Activated B cell treated with CpG ODN at 0.5 μM for 24 hours (primary cell): ENCODE data around the gene SOAT1. TPM values are rescaled to one million over a fixed set of nuclear protein-coding genes. Genes with fewer than 3 reads are reported as not detected.

Experiments used
- ATAC-seq: fragments of 200-7000 bp; cut with Tn5 transposase; one replicate; pipeline ENCODE4 v1.10.0; 2021; ENCODE audit warnings: low read depth, mild to moderate bottlenecking, moderate library complexity
- CTCF ChIA-PET: fragments of 350-600 bp; sonication (Branson Sonifier 250); formaldehyde crosslinking; loops from one replicate; lab custom pipeline; 2021; ENCODE audit warnings: antibody characterized with exemption; lab: Charles Lee
- POLR2A ChIA-PET: fragments of 350-600 bp; sonication (Branson Sonifier 250); formaldehyde crosslinking; loops from one replicate; lab custom pipeline; 2021; ENCODE audit warnings: antibody characterized with exemption; lab: Charles Lee
- DNase-seq: peaks from one replicate; pipeline ENCODE4 v3.0.0; 2022
- H3K27ac Mint-ChIP-seq: one replicate; pipeline ENCODE4 v1.8.0; 2020; ENCODE audit warnings: mixed read lengths
- H3K27me3 Mint-ChIP-seq: one replicate; pipeline ENCODE4 v1.8.0; 2021; ENCODE audit warnings: mixed read lengths
- H3K36me3 Mint-ChIP-seq: one replicate; pipeline ENCODE4 v1.8.0; 2021; ENCODE audit warnings: low read depth, mixed read lengths
- H3K4me1 Mint-ChIP-seq: one replicate; pipeline ENCODE4 v1.8.0; 2021; ENCODE audit warnings: mixed read lengths
- H3K4me3 Mint-ChIP-seq: one replicate; pipeline ENCODE4 v1.8.0; 2020; ENCODE audit warnings: mild to moderate bottlenecking, mixed read lengths
- H3K9me3 Mint-ChIP-seq: one replicate; pipeline ENCODE4 v1.8.0; 2020; ENCODE audit warnings: mixed read lengths
- intact Hi-C: fragments of 100-400 bp; cut with micrococcal nuclease; formaldehyde crosslinking; loops from one replicate; pipeline ENCODE4 v1.15.1; 2024
- total RNA-seq: library from RNA; stranded (reverse); gene quantifications from 2 replicates; pipeline ENCODE4 v1.2.3, GENCODE V29; 2022
- TF ChIP-seq, protein P1 (sequence below): fragments of 200-600 bp; IDR thresholded peaks from one replicate; pipeline ENCODE4 v1.8.0; 2022; ENCODE audit warnings: antibody characterized with exemption, mild to moderate bottlenecking

Gene SOAT1
- total RNA-seq, 1 donor from 2014 or later: 17.3 TPM

DNA sequence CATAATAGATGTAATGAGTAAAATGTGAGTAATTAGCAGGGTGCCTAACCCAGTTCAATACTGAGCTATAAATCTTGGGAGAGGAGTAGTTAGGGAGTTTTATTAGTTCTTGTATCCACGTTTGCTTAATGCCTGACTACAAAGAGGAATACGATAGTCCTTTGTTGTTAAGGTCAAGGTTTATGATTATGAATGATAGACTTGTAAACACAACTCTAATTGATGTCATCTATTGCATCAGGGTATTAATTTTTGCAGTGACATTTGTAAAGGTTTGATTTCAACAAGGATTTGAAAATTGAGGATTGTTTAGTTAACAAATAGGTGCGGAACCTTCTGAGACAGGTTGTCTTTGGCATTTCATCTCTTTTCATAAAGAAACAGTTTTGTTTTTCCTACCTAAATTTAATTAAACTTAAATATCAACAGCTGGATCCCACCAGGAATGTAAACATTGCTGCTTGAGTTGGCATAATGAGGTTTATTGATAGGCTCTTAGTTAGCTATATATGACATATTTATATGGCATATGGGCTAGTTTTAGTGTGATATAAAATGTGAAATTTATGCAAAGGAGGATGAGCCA, 9.7 kb downstream of the SOAT1 start:
- intact Hi-C loops: no loop called here
- H3K36me3 Mint-ChIP-seq: peaks cover 52% of the 10 kb centered on the region
- DNase-seq (no peak), ATAC-seq (no peak)
- H3K9me3 Mint-ChIP-seq: no peaks in the 10 kb centered on the region
- no peak overlapping the region for H3K27ac Mint-ChIP-seq
- TF ChIP-seq, protein P1, sequence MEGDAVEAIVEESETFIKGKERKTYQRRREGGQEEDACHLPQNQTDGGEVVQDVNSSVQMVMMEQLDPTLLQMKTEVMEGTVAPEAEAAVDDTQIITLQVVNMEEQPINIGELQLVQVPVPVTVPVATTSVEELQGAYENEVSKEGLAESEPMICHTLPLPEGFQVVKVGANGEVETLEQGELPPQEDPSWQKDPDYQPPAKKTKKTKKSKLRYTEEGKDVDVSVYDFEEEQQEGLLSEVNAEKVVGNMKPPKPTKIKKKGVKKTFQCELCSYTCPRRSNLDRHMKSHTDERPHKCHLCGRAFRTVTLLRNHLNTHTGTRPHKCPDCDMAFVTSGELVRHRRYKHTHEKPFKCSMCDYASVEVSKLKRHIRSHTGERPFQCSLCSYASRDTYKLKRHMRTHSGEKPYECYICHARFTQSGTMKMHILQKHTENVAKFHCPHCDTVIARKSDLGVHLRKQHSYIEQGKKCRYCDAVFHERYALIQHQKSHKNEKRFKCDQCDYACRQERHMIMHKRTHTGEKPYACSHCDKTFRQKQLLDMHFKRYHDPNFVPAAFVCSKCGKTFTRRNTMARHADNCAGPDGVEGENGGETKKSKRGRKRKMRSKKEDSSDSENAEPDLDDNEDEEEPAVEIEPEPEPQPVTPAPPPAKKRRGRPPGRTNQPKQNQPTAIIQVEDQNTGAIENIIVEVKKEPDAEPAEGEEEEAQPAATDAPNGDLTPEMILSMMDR: no peak
- H3K4me1 Mint-ChIP-seq: peaks cover 16% of the 10 kb centered on the region
- ChIA-PET POLR2A (no interaction called here), CTCF (no interaction called here)
- no peaks in the 10 kb centered on the region for H3K27me3 Mint-ChIP-seq
- no peak overlapping the region for H3K4me3 Mint-ChIP-seq

DNA sequence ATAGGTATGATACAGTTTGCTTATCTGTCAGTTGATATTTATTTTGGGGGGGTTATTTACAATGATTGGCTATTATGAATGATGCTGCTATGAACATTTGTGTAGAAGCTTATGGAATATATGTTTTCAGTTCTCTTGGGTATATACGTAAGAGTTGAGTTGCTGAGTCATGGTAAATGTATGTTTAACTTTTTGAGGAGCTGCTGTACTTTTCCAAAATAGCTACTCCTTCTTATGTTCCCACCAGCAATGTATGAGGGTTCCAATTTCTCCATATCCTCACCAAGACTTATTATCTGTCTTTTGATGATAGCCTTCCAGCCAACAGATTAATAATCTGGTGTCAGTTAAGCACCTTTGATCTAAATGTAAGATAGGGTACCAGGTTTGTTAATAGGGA, 11.9 kb downstream of the SOAT1 start:
- intact Hi-C loops: no loop called here
- H3K36me3 Mint-ChIP-seq: peaks cover 56% of the 10 kb centered on the region
- H3K4me3 Mint-ChIP-seq: no peak overlapping the region
- TF ChIP-seq, protein P1: no peak
- POLR2A ChIA-PET: no interaction called here
- DNase-seq: no peak
- no peaks in the 10 kb centered on the region for H3K27me3 Mint-ChIP-seq
- no peak for ATAC-seq
- H3K9me3 Mint-ChIP-seq: no peaks in the 10 kb centered on the region
- H3K4me1 Mint-ChIP-seq: peaks cover 1% of the 10 kb centered on the region
- CTCF ChIA-PET: no interaction called here
- H3K27ac Mint-ChIP-seq: no peak overlapping the region

DNA sequence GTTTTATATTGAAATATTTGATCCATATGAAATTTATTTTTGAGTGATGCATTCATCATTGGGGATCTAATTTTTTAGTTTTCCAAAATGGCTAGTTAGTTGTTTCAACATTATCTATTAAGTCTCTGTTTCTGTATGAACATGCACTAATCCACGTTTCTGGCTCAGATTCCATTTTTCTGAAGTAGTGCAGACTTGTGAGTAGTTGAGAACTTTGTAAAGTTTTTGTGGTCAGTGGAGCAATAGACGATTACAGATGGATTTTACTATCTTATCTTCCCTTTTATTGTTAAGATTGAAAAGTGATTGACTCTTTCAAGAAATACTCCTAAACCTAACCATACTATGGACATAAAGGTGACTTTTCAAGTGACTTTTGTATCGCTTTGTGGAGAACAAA, 16.7 kb downstream of the SOAT1 start:
- POLR2A ChIA-PET: no interaction called here
- H3K9me3 Mint-ChIP-seq: no peaks in the 10 kb centered on the region
- peaks cover 60% of the 10 kb centered on the region for H3K36me3 Mint-ChIP-seq
- no peak for ATAC-seq
- TF ChIP-seq, protein P1: no peak
- intact Hi-C loops: no loop called here
- DNase-seq: no peak
- H3K4me3 Mint-ChIP-seq: no peak overlapping the region
- CTCF ChIA-PET: no interaction called here
- H3K27ac Mint-ChIP-seq: no peak overlapping the region
- no peaks in the 10 kb centered on the region for H3K27me3 Mint-ChIP-seq
- H3K4me1 Mint-ChIP-seq: no peaks in the 10 kb centered on the region

DNA sequence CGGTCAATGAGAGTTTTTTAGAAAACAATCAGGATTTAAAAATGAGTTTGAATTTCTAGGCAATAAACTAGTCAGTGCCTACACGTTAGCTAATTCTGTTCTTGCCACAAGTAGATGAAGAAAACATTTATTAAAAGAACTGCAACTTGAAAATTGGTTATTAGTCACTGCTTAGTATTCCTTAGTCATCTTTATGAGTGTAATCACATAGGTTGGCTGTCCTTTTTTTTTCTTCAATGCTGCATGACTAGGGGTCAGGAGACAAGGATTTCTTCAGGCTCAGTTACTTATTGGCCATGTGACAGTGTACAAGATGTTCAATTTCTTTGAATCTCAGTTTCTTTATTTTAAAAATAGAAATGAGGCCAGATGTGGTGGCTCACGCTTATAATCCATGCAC, 17.1 kb downstream of the SOAT1 start:
- H3K27ac Mint-ChIP-seq: no peak overlapping the region
- CTCF ChIA-PET: no interaction called here
- intact Hi-C loops: no loop called here
- POLR2A ChIA-PET: no interaction called here
- H3K4me3 Mint-ChIP-seq: no peak overlapping the region
- H3K9me3 Mint-ChIP-seq: no peaks in the 10 kb centered on the region
- no peaks in the 10 kb centered on the region for H3K4me1 Mint-ChIP-seq
- TF ChIP-seq, protein P1: no peak
- no peaks in the 10 kb centered on the region for H3K27me3 Mint-ChIP-seq
- DNase-seq (no peak), ATAC-seq (no peak)
- H3K36me3 Mint-ChIP-seq: peaks cover 56% of the 10 kb centered on the region

DNA sequence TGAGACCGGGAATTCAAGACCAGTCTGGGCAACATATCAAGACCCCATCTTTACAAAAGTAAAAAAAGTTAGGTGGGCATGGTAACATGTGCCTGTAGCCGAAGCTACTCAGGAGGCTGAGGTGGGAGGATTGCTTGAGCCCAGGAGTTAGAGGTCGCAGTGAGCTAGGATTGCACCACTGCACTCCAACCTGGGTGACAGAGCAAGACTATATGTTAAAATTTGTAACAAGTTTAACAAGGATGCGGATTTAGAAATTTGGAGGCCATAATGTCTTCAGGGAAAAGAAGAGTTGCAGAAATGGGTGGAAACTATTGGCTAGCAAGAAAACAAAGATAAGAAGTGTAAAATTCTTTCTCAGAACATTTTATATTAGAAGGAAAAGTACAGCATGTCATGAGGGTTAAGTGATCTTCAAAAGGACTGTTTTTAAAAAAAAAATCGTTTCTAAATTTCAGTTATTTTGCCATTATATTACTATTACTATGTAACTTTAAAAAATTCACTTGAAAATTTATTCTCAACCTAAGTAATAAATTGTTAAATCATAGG, 17.6 kb downstream of the SOAT1 start:
- H3K4me1 Mint-ChIP-seq: no peaks in the 10 kb centered on the region
- H3K4me3 Mint-ChIP-seq: no peak overlapping the region
- no peak for ATAC-seq
- H3K27ac Mint-ChIP-seq: no peak overlapping the region
- ChIA-PET CTCF (no interaction called here), POLR2A (no interaction called here)
- TF ChIP-seq, protein P1: no peak
- peaks cover 54% of the 10 kb centered on the region for H3K36me3 Mint-ChIP-seq
- DNase-seq: no peak
- intact Hi-C loops: no loop called here
- H3K27me3 Mint-ChIP-seq: no peaks in the 10 kb centered on the region
- no peaks in the 10 kb centered on the region for H3K9me3 Mint-ChIP-seq
